ENCODE data around the gene ULBP1.
"Not testable (repeated sequence)": the region's sequence is repeated elsewhere in the genome, so short reads cannot be mapped to it uniquely, and the experiment has no call there.

ULBP1 gene

DNA sequence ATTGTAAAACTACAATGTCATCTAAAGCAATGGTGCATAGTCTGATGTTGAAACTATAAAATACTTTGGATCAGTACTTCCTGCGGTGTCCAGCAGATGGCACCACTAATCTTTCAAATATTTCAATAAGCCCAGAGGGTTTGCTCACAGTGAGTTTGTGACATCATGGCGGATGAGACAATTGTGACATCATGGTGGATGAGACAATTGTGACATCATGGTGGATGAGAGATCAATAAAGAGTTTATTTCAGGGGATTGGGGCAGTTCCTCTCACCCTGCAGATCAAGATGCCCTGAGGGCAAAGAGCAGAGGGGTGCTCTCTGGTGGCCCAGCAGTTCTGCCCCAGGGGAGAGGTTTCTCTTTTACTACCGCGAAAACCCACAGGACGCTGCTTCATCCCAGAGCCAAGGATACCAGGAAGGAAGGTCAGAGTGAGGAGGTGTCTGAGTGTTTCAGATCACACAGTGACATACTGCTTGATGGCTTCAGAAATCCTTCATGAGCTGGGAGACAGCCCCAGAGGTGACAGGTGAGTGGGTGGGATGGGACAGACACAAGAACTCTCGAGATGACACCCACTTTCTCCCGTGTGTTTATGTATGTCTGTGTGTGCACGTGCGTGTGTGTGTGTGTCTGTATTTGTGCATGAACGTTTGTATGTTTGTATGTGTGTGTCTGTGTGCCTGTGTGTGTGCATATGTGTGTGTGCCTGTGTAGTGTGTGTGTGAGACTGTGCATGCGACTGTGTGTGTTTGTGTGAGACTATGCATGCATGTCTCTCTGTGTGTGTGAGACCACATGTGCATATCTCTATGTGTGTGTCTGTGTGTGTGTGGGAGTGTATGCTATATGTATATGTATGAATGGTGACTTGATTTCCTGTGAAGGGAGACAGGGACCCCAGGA is 29.2 kb upstream of the ULBP1 start:
- peak; percentile 23 for DNase-seq

GRCh38 chr6:149935246-149935645 is 28.5 kb upstream of the ULBP1 start:
- DNase-seq: no peak

GRCh38 chr6:149935668-149936067 is 28.1 kb upstream of the ULBP1 start:
- DNase-seq: no peak

DNA sequence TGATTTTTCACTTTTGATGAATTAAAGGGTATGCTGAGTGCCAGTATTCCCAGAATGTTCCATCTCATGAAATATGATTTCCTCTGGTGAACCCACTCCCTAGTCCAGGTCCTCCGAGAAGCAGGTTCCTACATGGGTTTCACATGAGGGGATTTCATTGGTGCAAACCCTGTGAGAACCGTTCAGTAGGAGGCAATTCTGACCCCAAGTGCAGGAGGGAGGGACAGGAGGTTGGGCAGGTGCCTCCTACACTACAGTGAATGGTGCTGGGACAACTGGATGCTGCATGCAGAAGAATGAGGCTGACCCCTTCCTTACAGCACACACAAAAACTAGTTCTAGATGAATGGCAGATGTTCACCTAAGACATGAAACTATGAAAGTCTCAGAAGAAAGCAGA is 27.0 kb upstream of the ULBP1 start:
- no peak for DNase-seq

DNA sequence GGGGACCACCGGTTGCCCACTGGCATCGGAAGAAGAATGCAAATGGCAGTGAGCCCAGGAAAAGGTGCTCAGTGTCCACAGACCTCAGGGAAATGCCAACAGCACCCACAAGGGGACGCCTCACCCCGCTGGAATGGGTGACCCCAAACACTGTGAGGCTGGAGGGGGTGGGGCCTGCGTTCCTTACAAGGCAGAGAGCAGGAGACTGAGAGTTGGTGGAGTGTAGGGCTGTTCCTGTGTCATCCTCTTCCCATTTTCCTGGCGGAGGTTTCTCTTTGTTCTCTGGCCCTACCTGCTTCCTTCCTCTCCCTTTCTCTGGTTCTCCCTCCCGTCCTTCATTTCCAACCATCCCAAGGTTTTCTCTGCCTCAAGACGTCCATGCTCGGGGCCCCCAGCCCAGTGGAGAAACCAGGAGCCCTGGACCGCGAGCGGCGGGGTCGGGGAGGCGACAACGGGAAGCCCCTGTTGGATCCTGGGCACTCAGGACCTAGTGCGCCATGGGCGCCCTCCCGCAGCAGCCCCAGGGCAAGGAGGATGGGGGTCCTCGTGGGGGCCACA is 25.7 kb upstream of the ULBP1 start:
- DNase-seq: not testable (repeated sequence)

GRCh38 chr6:149938571-149939355 is 25.0 kb upstream of the ULBP1 start:
- no peak for DNase-seq

- no peak for DNase-seq
These were observed 24.4 kb upstream of the ULBP1 start for GRCh38 chr6:149939356-149939648.

GRCh38 chr6:149939909-149940671 is 23.7 kb upstream of the ULBP1 start:
- DNase-seq: no peak

GRCh38 chr6:149940672-149940982 is 23.1 kb upstream of the ULBP1 start:
- no peak for DNase-seq

- peak; percentile 78 for DNase-seq
These were observed 21.9 kb upstream of the ULBP1 start, which contains the start of gene ULBP2 for GRCh38 chr6:149941583-149942460. ULBP2 (plus strand) TSS chr6:149942014; CDS start chr6:149942073, 59 bp downstream.

DNA sequence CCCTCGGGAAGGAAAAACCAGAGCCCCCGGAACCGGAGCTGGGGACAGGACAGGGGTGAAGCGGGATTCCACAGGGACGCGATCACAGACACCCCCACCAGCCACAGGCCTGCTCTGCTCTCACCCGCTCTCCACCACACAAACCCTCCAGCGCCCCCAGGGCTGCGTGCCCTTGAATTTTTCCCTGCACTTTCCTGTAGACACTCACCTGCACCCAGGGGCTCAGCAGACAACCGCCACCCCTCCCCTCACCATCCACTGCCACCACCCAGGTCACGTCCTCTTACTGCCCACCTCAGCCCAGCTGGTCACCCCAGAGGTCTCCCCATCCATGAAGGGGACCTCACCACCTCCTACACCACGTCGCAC is 21.3 kb upstream of the ULBP1 start:
- no peak for DNase-seq

DNA sequence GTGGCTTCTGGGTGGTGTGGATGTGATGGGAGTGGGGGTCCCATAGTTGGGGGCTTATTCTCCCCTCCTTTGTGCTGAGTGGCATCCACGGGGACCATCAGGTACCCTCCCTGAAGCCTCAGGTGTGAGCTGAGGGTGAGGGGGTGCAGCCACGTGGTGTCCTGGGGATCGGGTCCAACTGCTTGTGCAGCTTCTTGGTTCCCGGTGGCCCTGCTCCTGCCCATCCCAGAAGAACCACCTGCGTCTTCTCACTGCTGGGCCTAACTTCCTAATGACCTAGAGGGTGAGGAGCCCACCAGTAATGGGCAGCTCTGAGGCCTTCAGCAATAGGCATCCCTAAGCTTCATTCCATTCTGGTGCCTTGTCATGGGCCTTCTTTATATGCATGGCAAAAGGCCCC is 20.4 kb upstream of the ULBP1 start:
- DNase-seq: not testable (repeated sequence)

DNA sequence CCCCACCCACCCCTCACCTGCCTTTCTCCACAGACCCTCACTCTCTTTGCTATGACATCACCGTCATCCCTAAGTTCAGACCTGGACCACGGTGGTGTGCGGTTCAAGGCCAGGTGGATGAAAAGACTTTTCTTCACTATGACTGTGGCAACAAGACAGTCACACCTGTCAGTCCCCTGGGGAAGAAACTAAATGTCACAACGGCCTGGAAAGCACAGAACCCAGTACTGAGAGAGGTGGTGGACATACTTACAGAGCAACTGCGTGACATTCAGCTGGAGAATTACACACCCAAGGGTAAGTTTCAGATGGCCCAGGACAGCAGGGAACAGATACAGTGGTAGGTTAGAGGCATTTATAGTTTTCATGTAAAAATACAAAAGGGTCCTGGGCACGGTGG is 18.5 kb upstream of the ULBP1 start:
- not testable (repeated sequence) for DNase-seq

DNA sequence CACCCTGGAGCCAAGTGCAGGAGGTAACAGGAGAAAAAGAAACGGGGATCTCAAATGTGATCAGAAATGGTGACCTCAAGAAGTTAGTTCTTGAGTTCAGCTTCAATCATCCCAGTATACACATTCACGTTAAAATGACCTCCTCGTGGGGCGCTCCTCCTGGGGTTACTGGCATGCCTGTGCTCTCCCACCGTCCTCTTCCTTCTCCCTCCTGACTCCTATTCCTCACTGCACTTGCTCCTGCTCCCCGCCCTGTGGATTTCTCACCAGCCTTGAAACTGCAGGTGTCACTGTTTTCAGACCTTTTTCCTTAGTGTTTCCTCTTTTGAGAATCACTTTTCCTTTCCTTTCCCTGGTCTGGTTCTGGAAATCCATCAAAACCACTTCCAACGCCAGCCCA is 17.1 kb upstream of the ULBP1 start:
- DNase-seq: not testable (repeated sequence)

DNA sequence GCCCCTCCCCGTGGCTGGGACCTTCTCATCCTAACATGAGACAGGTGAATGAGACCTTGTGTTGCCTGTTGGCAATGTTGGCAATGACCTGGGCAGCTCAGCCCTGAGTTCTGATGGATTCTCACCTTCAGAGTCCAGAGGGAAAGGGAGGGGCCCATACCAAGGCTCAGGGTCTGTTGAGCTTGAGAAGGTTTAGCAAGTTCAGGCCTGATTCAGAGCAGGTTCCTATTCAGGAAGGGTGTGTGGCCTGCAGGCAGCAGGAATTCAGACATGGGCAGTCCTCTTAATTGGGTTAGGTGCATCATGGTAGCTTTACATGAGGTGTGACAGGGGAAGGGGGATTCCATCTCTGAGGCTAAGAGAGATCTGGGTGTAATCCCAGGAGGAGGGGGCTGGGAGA is 16.2 kb upstream of the ULBP1 start:
- DNase-seq: not testable (repeated sequence)

- DNase-seq: no peak
These were observed 15.7 kb upstream of the ULBP1 start for GRCh38 chr6:149948011-149948410.

DNA sequence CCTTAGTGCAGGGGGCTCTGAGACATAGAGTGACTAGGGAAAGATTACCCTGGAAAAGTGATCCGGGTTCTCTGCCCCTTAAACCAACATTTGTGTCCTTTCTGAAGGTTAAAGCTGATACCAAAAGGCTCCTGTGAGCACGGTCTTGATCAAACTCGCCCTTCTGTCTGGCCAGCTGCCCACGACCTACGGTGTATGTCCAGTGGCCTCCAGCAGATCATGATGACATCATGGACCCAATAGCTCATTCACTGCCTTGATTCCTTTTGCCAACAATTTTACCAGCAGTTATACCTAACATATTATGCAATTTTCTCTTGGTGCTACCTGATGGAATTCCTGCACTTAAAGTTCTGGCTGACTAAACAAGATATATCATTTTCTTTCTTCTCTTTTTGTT is 15.1 kb upstream of the ULBP1 start:
- no peak for DNase-seq

GRCh38 chr6:149950423-149950822 is 13.3 kb upstream of the ULBP1 start:
- no peak for DNase-seq

GRCh38 chr6:149951096-149951495 is 12.6 kb upstream of the ULBP1 start:
- DNase-seq: no peak

- DNase-seq: no peak
These were observed 12.1 kb upstream of the ULBP1 start for GRCh38 chr6:149951626-149952025.

DNA sequence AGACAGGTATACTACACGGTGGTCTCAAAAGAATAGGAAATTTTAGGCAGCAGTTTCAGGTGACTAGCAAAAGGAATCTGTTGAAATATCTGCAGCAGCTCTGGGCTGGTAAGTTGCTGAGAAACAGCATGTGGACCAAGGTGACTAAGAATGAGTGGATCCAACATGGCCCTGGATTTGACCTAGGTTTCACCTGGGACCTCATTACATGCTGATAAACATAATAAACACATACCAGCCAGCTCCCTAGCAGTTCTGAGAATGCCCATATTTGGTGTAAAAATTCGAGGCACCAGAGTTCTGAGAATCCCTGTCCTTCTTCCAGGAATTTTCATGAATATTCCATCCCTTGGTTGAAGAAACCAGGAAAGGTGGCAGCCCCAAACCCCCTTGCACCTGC is 10.4 kb upstream of the ULBP1 start:
- DNase-seq: not testable (repeated sequence)

GRCh38 chr6:149953934-149954327 is 9.8 kb upstream of the ULBP1 start:
- not testable (repeated sequence) for DNase-seq

Measured in DMS 273 treated with DMSO at 0.1 percent for 48 hours (cell line).